H1 (cell line): ENCODE results near the gene GJD2. TPM values are rescaled to one million over a fixed set of nuclear protein-coding genes. Genes with fewer than 3 reads are reported as not detected.
A peak's percentile ranks its signal among the peaks of the same experiment; 100 is the strongest.

Experiments used
- ASH2L ChIP-seq: fragments of 200-600, 300-600 bp; sonication (generic); IDR thresholded peaks from one replicate; pipeline ENCODE4 v1.7.1; 2017; ENCODE audit warnings: low read length
- CEBPB ChIP-seq: IDR thresholded peaks from 2 replicates; pipeline ENCODE4 v1.6.1; 2012; ENCODE audit warnings: low read depth, low read length
- EZH2 ChIP-seq: fragments of 200-600 bp; sonication (generic); IDR thresholded peaks from 2 replicates; pipeline ENCODE4 v1.7.1; 2012; ENCODE audit warnings: low read depth, mild to moderate bottlenecking, moderate library complexity, low read length, inconsistent platforms; ENCODE audit not compliant: severe bottlenecking
- SP1 ChIP-seq: IDR thresholded peaks from 2 replicates; pipeline ENCODE4 v1.6.1; 2011; ENCODE audit warnings: low read depth, low read length
- polyA plus RNA-seq, 7 experiments: library from polyadenylated mRNA; depleted of rRNA in 3 of 7; stranded (reverse) in 5 of 7; unstranded in 2 of 7; fragments of >200 nt in 5 of 7; fragments of 200-250 nt in 2 of 7; gene quantifications; 1 replicate in 5 of 7; 2 replicates in 1 of 7; 4 replicates in 1 of 7; pipeline versions ENCODE4 v1.2.1 to v1.2.3, GENCODE V29; 2011 to 2013; ENCODE audit warnings: missing spikeins in 2 of 7, mixed read lengths in 2 of 7
- total RNA-seq: library from RNA; stranded (reverse); fragmentation: NEBNext Ultra II Directional; extraction: Animal tissue kit (Norgen Biotek cat#: 25700); gene quantifications from 2 replicates; pipeline ENCODE4 v1.2.1, GENCODE V29; 2021
- TF ChIP-seq, protein P1 (sequence below): fragments of 300-600 bp; sonication (generic); IDR thresholded peaks from 2 replicates; pipeline ENCODE4 v1.7.1; 2012; ENCODE audit warnings: low read length, moderate library complexity, mild to moderate bottlenecking, inconsistent platforms; ENCODE audit not compliant: insufficient replicate concordance

GJD2 gene
- total and polyA plus RNA-seq, 2 of the 8 experiments (the other 6 are each of a cell fraction or from before 2014, with no cell fraction given): 0.39 to 0.54 TPM

DNA sequence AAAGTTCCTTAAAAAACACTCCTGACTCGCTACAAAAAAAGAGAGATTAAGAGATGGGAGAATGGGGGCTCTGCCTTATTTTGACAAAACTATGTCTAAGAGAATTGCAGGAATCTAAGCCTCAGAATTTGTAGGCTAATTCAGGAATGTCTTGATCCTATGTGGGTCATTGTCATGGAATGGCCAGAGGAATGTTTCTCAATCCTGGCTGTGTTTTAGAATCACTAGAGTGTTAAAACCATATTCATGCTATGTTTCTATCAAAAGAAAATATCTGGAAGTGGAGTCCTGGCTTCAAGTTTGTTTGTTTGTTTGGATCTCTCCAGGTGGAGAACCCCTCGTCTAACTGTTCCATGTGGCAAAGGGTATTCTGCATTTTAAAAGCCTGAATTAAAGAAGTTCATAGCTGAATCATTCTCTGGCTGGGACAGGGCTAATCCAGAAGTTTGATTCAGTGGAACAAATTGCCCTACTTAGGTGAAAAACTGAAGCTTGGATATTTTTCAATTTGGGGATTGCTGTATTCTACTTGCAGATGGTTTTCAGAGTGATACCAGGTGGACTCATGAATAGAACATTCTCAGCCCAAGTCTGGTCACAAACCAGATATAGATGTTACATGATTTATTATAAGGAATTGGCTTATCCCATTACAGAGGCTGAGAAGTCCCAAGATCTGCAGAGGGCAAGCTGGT lies 28.2 kb downstream of the GJD2 start (continued):
- TF ChIP-seq, protein P1, sequence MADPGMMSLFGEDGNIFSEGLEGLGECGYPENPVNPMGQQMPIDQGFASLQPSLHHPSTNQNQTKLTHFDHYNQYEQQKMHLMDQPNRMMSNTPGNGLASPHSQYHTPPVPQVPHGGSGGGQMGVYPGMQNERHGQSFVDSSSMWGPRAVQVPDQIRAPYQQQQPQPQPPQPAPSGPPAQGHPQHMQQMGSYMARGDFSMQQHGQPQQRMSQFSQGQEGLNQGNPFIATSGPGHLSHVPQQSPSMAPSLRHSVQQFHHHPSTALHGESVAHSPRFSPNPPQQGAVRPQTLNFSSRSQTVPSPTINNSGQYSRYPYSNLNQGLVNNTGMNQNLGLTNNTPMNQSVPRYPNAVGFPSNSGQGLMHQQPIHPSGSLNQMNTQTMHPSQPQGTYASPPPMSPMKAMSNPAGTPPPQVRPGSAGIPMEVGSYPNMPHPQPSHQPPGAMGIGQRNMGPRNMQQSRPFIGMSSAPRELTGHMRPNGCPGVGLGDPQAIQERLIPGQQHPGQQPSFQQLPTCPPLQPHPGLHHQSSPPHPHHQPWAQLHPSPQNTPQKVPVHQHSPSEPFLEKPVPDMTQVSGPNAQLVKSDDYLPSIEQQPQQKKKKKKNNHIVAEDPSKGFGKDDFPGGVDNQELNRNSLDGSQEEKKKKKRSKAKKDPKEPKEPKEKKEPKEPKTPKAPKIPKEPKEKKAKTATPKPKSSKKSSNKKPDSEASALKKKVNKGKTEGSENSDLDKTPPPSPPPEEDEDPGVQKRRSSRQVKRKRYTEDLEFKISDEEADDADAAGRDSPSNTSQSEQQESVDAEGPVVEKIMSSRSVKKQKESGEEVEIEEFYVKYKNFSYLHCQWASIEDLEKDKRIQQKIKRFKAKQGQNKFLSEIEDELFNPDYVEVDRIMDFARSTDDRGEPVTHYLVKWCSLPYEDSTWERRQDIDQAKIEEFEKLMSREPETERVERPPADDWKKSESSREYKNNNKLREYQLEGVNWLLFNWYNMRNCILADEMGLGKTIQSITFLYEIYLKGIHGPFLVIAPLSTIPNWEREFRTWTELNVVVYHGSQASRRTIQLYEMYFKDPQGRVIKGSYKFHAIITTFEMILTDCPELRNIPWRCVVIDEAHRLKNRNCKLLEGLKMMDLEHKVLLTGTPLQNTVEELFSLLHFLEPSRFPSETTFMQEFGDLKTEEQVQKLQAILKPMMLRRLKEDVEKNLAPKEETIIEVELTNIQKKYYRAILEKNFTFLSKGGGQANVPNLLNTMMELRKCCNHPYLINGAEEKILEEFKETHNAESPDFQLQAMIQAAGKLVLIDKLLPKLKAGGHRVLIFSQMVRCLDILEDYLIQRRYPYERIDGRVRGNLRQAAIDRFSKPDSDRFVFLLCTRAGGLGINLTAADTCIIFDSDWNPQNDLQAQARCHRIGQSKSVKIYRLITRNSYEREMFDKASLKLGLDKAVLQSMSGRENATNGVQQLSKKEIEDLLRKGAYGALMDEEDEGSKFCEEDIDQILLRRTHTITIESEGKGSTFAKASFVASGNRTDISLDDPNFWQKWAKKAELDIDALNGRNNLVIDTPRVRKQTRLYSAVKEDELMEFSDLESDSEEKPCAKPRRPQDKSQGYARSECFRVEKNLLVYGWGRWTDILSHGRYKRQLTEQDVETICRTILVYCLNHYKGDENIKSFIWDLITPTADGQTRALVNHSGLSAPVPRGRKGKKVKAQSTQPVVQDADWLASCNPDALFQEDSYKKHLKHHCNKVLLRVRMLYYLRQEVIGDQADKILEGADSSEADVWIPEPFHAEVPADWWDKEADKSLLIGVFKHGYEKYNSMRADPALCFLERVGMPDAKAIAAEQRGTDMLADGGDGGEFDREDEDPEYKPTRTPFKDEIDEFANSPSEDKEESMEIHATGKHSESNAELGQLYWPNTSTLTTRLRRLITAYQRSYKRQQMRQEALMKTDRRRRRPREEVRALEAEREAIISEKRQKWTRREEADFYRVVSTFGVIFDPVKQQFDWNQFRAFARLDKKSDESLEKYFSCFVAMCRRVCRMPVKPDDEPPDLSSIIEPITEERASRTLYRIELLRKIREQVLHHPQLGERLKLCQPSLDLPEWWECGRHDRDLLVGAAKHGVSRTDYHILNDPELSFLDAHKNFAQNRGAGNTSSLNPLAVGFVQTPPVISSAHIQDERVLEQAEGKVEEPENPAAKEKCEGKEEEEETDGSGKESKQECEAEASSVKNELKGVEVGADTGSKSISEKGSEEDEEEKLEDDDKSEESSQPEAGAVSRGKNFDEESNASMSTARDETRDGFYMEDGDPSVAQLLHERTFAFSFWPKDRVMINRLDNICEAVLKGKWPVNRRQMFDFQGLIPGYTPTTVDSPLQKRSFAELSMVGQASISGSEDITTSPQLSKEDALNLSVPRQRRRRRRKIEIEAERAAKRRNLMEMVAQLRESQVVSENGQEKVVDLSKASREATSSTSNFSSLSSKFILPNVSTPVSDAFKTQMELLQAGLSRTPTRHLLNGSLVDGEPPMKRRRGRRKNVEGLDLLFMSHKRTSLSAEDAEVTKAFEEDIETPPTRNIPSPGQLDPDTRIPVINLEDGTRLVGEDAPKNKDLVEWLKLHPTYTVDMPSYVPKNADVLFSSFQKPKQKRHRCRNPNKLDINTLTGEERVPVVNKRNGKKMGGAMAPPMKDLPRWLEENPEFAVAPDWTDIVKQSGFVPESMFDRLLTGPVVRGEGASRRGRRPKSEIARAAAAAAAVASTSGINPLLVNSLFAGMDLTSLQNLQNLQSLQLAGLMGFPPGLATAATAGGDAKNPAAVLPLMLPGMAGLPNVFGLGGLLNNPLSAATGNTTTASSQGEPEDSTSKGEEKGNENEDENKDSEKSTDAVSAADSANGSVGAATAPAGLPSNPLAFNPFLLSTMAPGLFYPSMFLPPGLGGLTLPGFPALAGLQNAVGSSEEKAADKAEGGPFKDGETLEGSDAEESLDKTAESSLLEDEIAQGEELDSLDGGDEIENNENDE: peak; percentile 61
- TF ChIP-seq SP1 (peak; percentile 52; the same call in 1 of the 2 replicates), CEBPB (peak; percentile 71), EZH2 (no peak), ASH2L (peak; percentile 31)
